Raji (cell line): Measurements from ENCODE around the gene SGMS1.

ENCODE experiments used
- POLR2A ChIP-seq: IDR thresholded peaks from 2 replicates; pipeline ENCODE4 v1.6.1; 2011; ENCODE audit warnings: low read depth, low read length, control low read depth; ENCODE audit not compliant: insufficient read depth

SGMS1 gene

GRCh38 chr10:50324680-50325393 is 298.9 kb downstream of the SGMS1 start:
- TF ChIP-seq POLR2A, result no peak

- TF ChIP-seq POLR2A, result no peak
Measured at GRCh38 chr10:50324046-50324445, 299.7 kb downstream of the SGMS1 start.

- no peak for TF ChIP-seq POLR2A
Measured at GRCh38 chr10:50322077-50322476, 301.7 kb downstream of the SGMS1 start.

- no peak for TF ChIP-seq POLR2A
Measured at GRCh38 chr10:50318129-50318528, 305.6 kb downstream of the SGMS1 start.

- no peak for TF ChIP-seq POLR2A
Measured at GRCh38 chr10:50316695-50317648, 306.8 kb downstream of the SGMS1 start.

GRCh38 chr10:50316174-50316573 is 307.6 kb downstream of the SGMS1 start:
- TF ChIP-seq POLR2A, result no peak

- TF ChIP-seq POLR2A, result no peak
Measured at GRCh38 chr10:50315424-50315823, 308.3 kb downstream of the SGMS1 start.

- TF ChIP-seq POLR2A, result no peak
Measured at GRCh38 chr10:50314169-50315071, 309.3 kb downstream of the SGMS1 start.

- no peak for TF ChIP-seq POLR2A
Measured at GRCh38 chr10:50312464-50313437, 311.0 kb downstream of the SGMS1 start.

GRCh38 chr10:50310560-50311174 is 313.1 kb downstream of the SGMS1 start:
- TF ChIP-seq POLR2A, result no peak

GRCh38 chr10:50309342-50309741 is 314.4 kb downstream of the SGMS1 start:
- no peak for TF ChIP-seq POLR2A

GRCh38 chr10:50304660-50305059 is 319.1 kb downstream of the SGMS1 start:
- no peak for TF ChIP-seq POLR2A

- TF ChIP-seq POLR2A, result no peak
Measured at GRCh38 chr10:50299948-50300669, 323.6 kb downstream of the SGMS1 start.

GRCh38 chr10:50295367-50295766 is 328.4 kb downstream of the SGMS1 start:
- no peak for TF ChIP-seq POLR2A
